HFF-Myc (cell line): Measurements from ENCODE around the gene GOT1.

Experiments
- DNase-seq: peaks from one replicate; pipeline ENCODE4 v3.0.0-alpha.2; 2011; ENCODE audit warnings: low read depth; ENCODE audit errors: extremely low read depth
- H3K4me3 ChIP-seq: replicated peaks from 2 replicates; pipeline ENCODE4 v1.5.1; 2011; ENCODE audit warnings: low read depth, mild to moderate bottlenecking, control low read depth, low read length
- TF ChIP-seq, protein P1 (sequence below): IDR thresholded peaks from 2 replicates; pipeline ENCODE4 v1.5.1; 2012; ENCODE audit warnings: mild to moderate bottlenecking, low read depth, low read length, control low read depth; ENCODE audit errors: missing control alignments

The GOT1 gene

DNA sequence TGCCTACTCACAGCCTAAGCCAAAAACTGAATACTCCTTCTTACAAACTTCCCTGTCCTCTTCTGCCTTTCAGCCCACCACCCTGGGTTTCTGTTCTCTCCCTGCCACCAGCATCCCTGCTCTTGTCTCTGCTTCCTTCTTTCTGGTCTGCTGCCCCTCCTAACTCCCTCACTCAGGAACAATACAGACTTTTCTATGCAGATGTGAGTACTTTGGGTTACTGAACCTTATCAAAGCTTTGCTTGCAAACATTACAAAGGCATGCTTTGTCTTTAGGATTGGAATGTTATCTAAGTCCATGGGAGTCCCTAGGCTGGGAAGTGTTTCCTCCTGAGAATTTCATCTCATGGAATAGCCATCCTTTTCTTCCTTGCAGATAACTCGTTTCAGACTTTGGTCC, 72.3 kb downstream of the GOT1 start:
- no peak overlapping the region for H3K4me3 ChIP-seq
- TF ChIP-seq, protein P1, sequence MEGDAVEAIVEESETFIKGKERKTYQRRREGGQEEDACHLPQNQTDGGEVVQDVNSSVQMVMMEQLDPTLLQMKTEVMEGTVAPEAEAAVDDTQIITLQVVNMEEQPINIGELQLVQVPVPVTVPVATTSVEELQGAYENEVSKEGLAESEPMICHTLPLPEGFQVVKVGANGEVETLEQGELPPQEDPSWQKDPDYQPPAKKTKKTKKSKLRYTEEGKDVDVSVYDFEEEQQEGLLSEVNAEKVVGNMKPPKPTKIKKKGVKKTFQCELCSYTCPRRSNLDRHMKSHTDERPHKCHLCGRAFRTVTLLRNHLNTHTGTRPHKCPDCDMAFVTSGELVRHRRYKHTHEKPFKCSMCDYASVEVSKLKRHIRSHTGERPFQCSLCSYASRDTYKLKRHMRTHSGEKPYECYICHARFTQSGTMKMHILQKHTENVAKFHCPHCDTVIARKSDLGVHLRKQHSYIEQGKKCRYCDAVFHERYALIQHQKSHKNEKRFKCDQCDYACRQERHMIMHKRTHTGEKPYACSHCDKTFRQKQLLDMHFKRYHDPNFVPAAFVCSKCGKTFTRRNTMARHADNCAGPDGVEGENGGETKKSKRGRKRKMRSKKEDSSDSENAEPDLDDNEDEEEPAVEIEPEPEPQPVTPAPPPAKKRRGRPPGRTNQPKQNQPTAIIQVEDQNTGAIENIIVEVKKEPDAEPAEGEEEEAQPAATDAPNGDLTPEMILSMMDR: no peak
- DNase-seq: no peak

DNA sequence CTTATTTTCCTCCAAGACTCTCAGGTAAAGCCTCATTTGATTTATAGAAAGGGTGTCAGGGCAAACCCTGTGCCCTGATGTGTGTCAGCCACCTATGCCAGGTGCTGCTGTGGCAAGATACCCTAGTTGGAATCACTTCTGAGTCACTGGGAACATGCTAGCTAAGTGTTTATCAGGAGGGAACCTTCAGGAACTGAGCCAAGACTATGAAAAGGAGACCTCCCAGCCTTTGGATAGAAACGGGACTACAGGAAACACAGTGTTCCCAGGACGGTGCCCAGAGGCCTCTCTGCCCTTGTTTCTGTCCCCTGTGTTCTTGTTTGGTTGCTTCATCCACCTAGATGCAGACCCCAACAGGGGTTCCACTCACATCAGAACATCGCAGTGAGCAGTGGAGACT, 72.7 kb downstream of the GOT1 start:
- TF ChIP-seq, protein P1: no peak
- no peak for DNase-seq
- no peak overlapping the region for H3K4me3 ChIP-seq

DNA sequence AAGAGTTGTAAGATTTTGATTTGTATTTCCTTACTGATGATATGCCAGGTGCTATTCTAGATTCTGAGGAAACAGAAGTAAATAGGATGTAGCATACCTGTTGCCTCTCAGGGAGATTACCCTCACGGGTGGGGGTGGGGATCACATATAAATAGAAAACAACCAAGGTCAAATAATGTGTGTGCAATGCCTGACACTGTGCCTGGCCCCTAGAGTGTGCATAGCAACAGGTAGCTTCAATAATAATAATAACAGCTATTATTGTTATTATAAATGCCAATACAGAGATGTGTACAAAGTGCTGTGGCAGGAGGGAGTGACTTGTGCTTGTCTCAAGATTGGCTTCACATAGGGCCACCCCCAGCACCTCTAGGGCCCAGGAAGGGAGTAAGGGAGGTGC, 77.2 kb downstream of the GOT1 start:
- no peak overlapping the region for H3K4me3 ChIP-seq
- TF ChIP-seq, protein P1: no peak
- DNase-seq: no peak

DNA sequence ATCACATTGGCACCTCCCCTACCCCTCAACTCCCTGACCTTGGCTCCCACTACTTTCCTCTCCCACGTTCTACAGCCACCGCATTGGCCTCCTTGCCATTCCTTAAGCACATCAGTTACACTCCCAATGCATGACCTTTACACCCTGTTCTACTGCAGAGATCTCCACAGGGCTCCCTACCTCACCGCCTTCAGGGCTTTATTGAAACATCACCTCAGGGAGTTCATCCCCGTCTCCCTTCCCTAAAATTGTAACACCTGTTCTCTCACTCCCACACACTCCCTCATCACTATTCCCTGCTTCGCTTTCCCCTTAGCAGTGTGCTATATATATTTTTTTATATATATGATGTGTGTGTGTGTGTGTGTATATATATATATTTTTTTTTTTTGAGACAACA, 82.8 kb downstream of the GOT1 start:
- H3K4me3 ChIP-seq: no peak overlapping the region
- TF ChIP-seq, protein P1: no peak
- no peak for DNase-seq
